Hypothalamus (tissue), 51 donors: Measurements from ENCODE around the gene KLHL2.
"Not testable (repeated sequence)": the region's sequence is repeated elsewhere in the genome, so short reads cannot be mapped to it uniquely, and the experiment has no call there.

Source experiments
- DNase-seq, 51 donors: peaks; one replicate each; lab custom pipeline; 2025; lab: John Stamatoyannopoulos, UW

KLHL2 gene

GRCh38 chr4:165207431-165208220, at the start of gene KLHL2:
KLHL2 (plus strand) TSS chr4:165207561; CDS start chr4:165207877, 316 bp downstream.
- peak in 48 of 51 donors; percentile 26 to 89 (median 68) for DNase-seq

GRCh38 chr4:165158762-165159161, 48.6 kb upstream of the KLHL2 start:
- no peak for DNase-seq

- DNase-seq: no peak
These were observed 43.1 kb upstream of the KLHL2 start for GRCh38 chr4:165164257-165164656.

- DNase-seq: not testable (repeated sequence)
These were observed 40.5 kb upstream of the KLHL2 start for GRCh38 chr4:165166872-165167271.

- DNase-seq: no peak
These were observed 39.7 kb upstream of the KLHL2 start for GRCh38 chr4:165167650-165168049.

- no peak for DNase-seq
These were observed 36.5 kb upstream of the KLHL2 start for GRCh38 chr4:165170819-165171218.

- not testable (repeated sequence) for DNase-seq
These were observed 31.9 kb upstream of the KLHL2 start for GRCh38 chr4:165175470-165175869.

- DNase-seq: peak in 3 of 51 donors; percentile 0 to 1 (median 0)
These were observed 31.5 kb upstream of the KLHL2 start for GRCh38 chr4:165175879-165176278.

GRCh38 chr4:165177725-165178666, 29.4 kb upstream of the KLHL2 start:
- no peak for DNase-seq

GRCh38 chr4:165184220-165184619, 23.1 kb upstream of the KLHL2 start:
- no peak for DNase-seq

GRCh38 chr4:165184998-165185397, 22.4 kb upstream of the KLHL2 start:
- DNase-seq: not testable (repeated sequence)

GRCh38 chr4:165185448-165185847, 21.9 kb upstream of the KLHL2 start:
- no peak for DNase-seq

GRCh38 chr4:165190591-165191347, 16.6 kb upstream of the KLHL2 start:
- DNase-seq: no peak

- no peak for DNase-seq
These were observed 16.1 kb upstream of the KLHL2 start for GRCh38 chr4:165191348-165191656.

GRCh38 chr4:165191814-165192499, 15.4 kb upstream of the KLHL2 start:
- peak in 1 of 51 donors; percentile 34 for DNase-seq

GRCh38 chr4:165192500-165192898, 14.9 kb upstream of the KLHL2 start:
- peak in 1 of 51 donors; percentile 34 for DNase-seq

- DNase-seq: no peak
These were observed 14.4 kb upstream of the KLHL2 start for GRCh38 chr4:165192956-165193355.

- no peak for DNase-seq
These were observed 13.0 kb upstream of the KLHL2 start for GRCh38 chr4:165194368-165194767.

GRCh38 chr4:165198329-165198728, 9.0 kb upstream of the KLHL2 start:
- DNase-seq: no peak

GRCh38 chr4:165199286-165199685, 8.1 kb upstream of the KLHL2 start:
- no peak for DNase-seq
